Measurements from ENCODE around the gene CGN. TPM values are rescaled to one million over a fixed set of nuclear protein-coding genes. Genes with fewer than 3 reads are reported as not detected.

The CGN gene
- 1 to 10 TPM; 2.7 to 5.5 TPM for total RNA-seq

DNA sequence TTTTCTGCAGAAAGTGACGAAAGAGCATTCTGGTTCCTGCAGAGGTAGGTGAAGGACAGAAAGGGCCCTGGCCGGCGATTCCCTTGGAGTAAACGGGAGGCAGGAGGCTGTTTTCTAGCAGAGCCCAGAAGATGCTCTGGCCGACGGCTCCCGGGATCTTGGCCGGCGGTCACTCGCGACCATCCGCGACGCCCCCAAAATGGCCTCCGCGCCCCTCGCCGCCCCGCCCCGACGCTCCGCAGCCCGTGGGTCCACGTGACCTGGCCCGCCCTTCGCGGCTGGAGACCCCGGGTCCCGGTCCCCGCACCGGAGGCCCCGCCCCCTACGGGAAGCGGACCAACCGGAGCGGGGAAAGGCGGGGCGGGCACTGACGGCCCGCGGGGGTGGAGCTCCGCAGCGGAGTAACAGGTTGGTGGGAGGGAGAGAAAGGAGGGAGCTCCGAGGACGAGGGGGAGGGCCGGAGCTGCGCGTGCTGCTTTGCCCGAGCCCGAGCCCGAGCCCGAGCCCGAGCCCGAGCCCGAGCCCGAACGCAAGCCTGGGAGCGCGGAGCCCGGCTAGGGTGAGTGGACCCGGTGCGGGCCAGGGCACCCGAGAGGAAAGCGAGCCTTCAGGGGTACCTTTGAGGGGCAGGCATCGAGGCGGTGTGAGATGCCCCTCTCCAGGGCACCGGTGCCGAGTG is at the start of gene CGN:
Gene CGN, plus strand, starts transcription at position 431 of the 679 bp plus-strand sequence. CDS start 7,133 bp downstream, outside the sequence.
- H3K4me3 Mint-ChIP-seq = peak within 1 kb of the TSS; percentile 81
- H3K9me3 Mint-ChIP-seq = no peaks in the 10 kb centered on the region
- ATAC-seq (replicated peaks) = peak; percentile 98
- H3K27me3 Mint-ChIP-seq = no peaks in the 10 kb centered on the region
- H3K36me3 Mint-ChIP-seq (ENCODE audit: low read depth) = no peaks in the 10 kb centered on the region
- peak within 1 kb of the TSS; percentile 28 for H3K27ac Mint-ChIP-seq
- peaks cover 15% of the 10 kb centered on the region for H3K4me1 Mint-ChIP-seq

DNA sequence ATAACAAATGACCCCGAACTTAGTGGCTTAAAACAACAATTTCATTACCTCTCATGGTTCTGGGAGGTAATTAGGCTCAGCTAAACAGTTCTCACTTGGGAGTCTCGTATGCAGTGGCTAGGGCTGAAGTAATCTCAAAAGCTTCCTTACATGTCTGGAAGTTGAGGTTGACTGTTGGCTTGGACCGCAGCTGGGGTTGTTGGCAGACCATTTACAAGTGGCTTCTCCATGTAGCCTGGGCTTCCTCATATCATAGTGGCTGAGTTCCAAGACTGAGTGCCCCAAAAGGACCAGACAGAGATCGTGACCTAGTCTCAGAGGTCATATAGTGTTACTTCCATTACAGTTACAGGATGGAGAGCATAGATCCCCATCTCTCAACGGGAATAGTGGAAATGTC is 49.5 kb upstream of the CGN start:
- Mint-ChIP-seq H3K4me3 (no peak overlapping the region), H3K27ac (no peak overlapping the region), H3K27me3 (peaks cover 19% of the 10 kb centered on the region), H3K9me3 (peaks cover 5% of the 10 kb centered on the region), H3K4me1 (peaks cover 12% of the 10 kb centered on the region), H3K36me3 (ENCODE audit: low read depth) (peaks cover 19% of the 10 kb centered on the region)
- ATAC-seq (replicated peaks) = no peak

- Mint-ChIP-seq H3K4me3 (no peak overlapping the region), H3K4me1 (no peaks in the 10 kb centered on the region), H3K9me3 (no peaks in the 10 kb centered on the region), H3K27me3 (peaks cover 23% of the 10 kb centered on the region), H3K27ac (no peak overlapping the region), H3K36me3 (ENCODE audit: low read depth) (no peaks in the 10 kb centered on the region)
- no peak for ATAC-seq (replicated peaks)
Measured at GRCh38 chr1:151465026-151465425, 46.2 kb upstream of the CGN start.

- Mint-ChIP-seq H3K27me3 (peaks cover 5% of the 10 kb centered on the region), H3K27ac (peak overlapping the region; percentile 79), H3K9me3 (no peaks in the 10 kb centered on the region), H3K36me3 (ENCODE audit: low read depth) (no peaks in the 10 kb centered on the region), H3K4me3 (peak overlapping the region; percentile 72), H3K4me1 (peaks cover 12% of the 10 kb centered on the region)
- peak; percentile 63 for ATAC-seq (replicated peaks)
Measured at GRCh38 chr1:151472856-151473731, 38.1 kb upstream of the CGN start.

- Mint-ChIP-seq H3K9me3 (no peaks in the 10 kb centered on the region), H3K27me3 (peaks cover 5% of the 10 kb centered on the region), H3K27ac (peak overlapping the region; percentile 79), H3K4me3 (peak overlapping the region; percentile 72), H3K36me3 (ENCODE audit: low read depth) (no peaks in the 10 kb centered on the region), H3K4me1 (peaks cover 12% of the 10 kb centered on the region)
- no peak for ATAC-seq (replicated peaks)
Measured at GRCh38 chr1:151474745-151475144, 36.4 kb upstream of the CGN start.

DNA sequence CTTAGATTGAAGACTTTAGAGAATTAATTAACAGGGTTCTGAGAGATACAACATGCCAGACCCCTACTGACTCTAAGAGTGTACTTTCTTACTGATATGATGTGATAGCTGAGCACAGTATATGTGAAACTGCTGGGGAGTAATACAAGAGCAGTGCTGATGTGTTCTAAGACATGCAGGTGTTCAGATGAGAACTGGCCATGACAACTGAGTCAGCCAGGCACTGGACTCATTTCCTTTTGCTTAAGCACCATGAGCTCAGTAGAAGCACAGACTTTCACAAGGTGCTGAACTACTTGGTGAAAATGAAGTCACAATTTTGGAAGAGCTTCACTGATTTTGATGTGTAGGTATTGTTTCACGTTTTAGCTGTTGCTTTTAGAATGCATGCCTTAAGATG is 36.0 kb upstream of the CGN start:
- ATAC-seq (replicated peaks) = peak; percentile 97
- no peaks in the 10 kb centered on the region for H3K36me3 Mint-ChIP-seq (ENCODE audit: low read depth)
- H3K27ac Mint-ChIP-seq = no peak overlapping the region
- peaks cover 12% of the 10 kb centered on the region for H3K4me1 Mint-ChIP-seq
- no peak overlapping the region for H3K4me3 Mint-ChIP-seq
- no peaks in the 10 kb centered on the region for H3K9me3 Mint-ChIP-seq
- peaks cover 5% of the 10 kb centered on the region for H3K27me3 Mint-ChIP-seq

DNA sequence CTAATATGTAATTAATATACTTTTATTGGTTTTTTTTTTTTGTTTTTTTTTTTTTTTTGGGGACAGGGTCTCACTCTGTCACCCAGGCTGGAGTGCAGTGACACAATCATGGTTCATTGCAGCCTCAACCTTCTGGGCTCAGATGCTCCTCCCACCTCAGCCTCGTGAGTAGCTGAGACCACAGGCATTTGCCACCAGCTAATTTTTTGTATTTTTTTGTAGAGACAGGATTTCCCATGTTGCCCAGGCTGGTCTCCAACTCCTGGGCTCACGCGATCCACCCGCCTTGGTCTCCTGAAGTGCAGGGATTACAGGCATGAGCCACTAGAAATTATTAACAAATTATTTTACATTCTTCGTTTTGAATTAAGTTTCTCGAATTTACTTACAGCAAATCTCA is 35.1 kb upstream of the CGN start:
- Mint-ChIP-seq H3K36me3 (ENCODE audit: low read depth) (no peaks in the 10 kb centered on the region), H3K27me3 (peaks cover 5% of the 10 kb centered on the region), H3K4me1 (peaks cover 12% of the 10 kb centered on the region), H3K9me3 (no peaks in the 10 kb centered on the region), H3K4me3 (no peak overlapping the region), H3K27ac (no peak overlapping the region)
- no peak for ATAC-seq (replicated peaks)

- Mint-ChIP-seq H3K27ac (no peak overlapping the region), H3K4me3 (no peak overlapping the region), H3K36me3 (ENCODE audit: low read depth) (no peaks in the 10 kb centered on the region), H3K4me1 (peaks cover 12% of the 10 kb centered on the region), H3K9me3 (no peaks in the 10 kb centered on the region), H3K27me3 (peaks cover 5% of the 10 kb centered on the region)
- ATAC-seq (replicated peaks) = no peak
Measured at GRCh38 chr1:151477066-151477465, 34.1 kb upstream of the CGN start.

DNA sequence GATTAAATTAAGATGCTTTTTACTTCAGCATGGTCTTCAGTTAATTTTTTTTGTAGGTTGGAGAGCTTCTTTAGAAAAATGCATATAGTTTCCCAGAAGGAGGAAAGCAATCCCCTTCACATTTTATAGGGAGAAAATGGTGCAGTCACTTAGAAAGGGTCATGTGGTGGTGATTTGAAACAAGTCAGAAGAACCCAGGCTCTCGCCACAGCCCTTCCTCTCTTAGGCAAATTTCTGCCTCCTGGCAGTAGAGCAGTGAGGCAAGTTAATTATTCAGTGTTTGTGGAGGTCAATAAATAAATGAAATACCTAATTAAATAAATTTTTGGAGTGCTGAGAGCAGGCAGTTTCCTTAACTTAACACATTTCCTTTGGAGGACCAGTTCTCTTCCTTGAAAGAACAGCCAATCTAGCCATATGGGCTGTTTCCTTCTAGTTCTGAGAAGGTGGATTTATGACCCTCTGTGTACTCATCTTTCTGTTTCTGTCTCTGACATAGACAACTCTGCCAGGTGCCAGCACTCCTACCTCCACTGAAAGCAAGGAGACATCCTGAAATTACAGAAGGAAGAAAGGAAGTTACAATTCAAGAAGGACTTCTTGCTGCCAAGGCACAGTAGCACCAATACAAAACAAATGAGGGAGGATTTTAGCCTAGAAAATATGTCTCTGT is 32.9 kb upstream of the CGN start:
- Mint-ChIP-seq H3K4me3 (no peak overlapping the region), H3K4me1 (peaks cover 6% of the 10 kb centered on the region), H3K9me3 (no peaks in the 10 kb centered on the region), H3K27ac (no peak overlapping the region), H3K27me3 (peaks cover 5% of the 10 kb centered on the region), H3K36me3 (ENCODE audit: low read depth) (no peaks in the 10 kb centered on the region)
- no peak for ATAC-seq (replicated peaks)

- Mint-ChIP-seq H3K4me3 (no peak overlapping the region), H3K27me3 (peaks cover 5% of the 10 kb centered on the region), H3K9me3 (no peaks in the 10 kb centered on the region), H3K36me3 (ENCODE audit: low read depth) (no peaks in the 10 kb centered on the region), H3K27ac (no peak overlapping the region), H3K4me1 (peaks cover 6% of the 10 kb centered on the region)
- no peak for ATAC-seq (replicated peaks)
Measured at GRCh38 chr1:151478923-151479322, 32.3 kb upstream of the CGN start.

DNA sequence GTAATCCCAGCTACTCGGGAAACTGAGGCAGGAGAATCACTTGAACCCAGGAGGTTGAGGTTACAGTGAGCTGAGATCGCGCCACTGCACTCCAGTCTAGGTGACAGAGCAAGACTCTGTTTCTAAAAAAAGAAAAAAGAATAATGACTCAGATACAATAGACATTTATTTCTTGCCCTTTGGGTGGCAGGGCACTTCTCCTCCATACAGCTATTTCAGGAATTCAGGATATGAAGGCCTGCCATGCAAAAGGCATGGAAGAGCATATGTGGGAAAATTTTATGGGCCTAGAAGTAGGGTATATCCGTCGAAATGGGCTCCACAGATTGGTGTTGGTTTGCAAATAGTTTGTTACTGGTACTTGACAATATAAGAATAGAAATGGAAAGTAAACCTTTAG is 31.7 kb upstream of the CGN start:
- no peaks in the 10 kb centered on the region for H3K9me3 Mint-ChIP-seq
- peaks cover 6% of the 10 kb centered on the region for H3K4me1 Mint-ChIP-seq
- no peak overlapping the region for H3K4me3 Mint-ChIP-seq
- no peak overlapping the region for H3K27ac Mint-ChIP-seq
- no peaks in the 10 kb centered on the region for H3K36me3 Mint-ChIP-seq (ENCODE audit: low read depth)
- H3K27me3 Mint-ChIP-seq = peaks cover 5% of the 10 kb centered on the region
- no peak for ATAC-seq (replicated peaks)

- Mint-ChIP-seq H3K36me3 (ENCODE audit: low read depth) (no peaks in the 10 kb centered on the region), H3K4me3 (no peak overlapping the region), H3K9me3 (no peaks in the 10 kb centered on the region), H3K4me1 (no peaks in the 10 kb centered on the region), H3K27ac (no peak overlapping the region), H3K27me3 (peaks cover 1% of the 10 kb centered on the region)
- no peak for ATAC-seq (replicated peaks)
Measured at GRCh38 chr1:151482017-151482416, 29.2 kb upstream of the CGN start.

DNA sequence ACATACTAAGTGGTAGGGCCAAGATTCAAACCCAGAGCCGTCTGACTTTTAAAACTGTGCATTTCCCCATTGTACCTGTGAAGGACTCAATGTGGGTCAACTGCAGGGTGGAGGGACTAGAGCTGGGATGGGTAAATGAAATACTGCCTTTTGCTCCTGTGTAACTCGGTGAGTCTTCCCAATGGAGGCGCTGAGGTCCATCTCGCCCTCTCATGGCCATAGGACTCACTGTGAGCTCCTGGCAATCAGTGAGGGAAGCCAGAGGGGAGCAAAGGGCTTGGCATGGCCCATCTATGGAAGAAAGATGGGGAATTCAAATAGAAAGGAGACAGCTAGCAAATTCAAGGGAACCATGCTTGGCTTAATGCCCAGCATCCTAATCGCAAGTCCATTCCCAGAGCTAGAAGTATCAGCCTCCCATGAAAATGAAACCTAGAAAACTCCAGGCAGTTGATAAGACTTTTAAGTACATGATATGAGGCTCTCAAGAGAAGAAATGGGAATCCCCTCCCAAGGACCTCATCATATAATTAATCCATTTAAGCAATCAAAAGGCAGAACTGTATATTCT is 25.4 kb upstream of the CGN start:
- Mint-ChIP-seq H3K4me3 (no peak overlapping the region), H3K27ac (no peak overlapping the region), H3K9me3 (no peaks in the 10 kb centered on the region), H3K4me1 (no peaks in the 10 kb centered on the region), H3K27me3 (no peaks in the 10 kb centered on the region), H3K36me3 (ENCODE audit: low read depth) (no peaks in the 10 kb centered on the region)
- ATAC-seq (replicated peaks) = no peak

DNA sequence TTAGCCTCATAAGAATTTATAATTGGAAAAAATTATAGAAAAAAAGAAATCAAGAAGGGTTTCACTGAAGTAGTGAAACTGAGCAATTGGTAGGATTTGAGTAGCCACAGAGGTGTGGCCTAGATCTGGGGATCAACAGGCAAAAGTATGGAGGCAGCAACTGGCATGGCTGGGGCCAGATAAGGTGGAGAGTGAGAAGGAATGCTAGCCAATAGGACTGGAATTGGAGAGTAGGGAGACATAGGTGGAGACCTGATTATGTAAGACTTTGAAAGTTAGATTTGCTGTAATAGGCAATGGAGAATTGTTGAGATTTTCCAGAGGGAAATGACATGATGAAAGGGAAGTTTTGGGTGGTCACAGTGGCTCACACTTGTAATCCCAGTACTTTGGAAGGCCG is 24.6 kb upstream of the CGN start:
- no peaks in the 10 kb centered on the region for H3K4me1 Mint-ChIP-seq
- no peaks in the 10 kb centered on the region for H3K36me3 Mint-ChIP-seq (ENCODE audit: low read depth)
- no peaks in the 10 kb centered on the region for H3K9me3 Mint-ChIP-seq
- no peak overlapping the region for H3K27ac Mint-ChIP-seq
- H3K27me3 Mint-ChIP-seq = no peaks in the 10 kb centered on the region
- no peak overlapping the region for H3K4me3 Mint-ChIP-seq
- ATAC-seq (replicated peaks) = no peak
